ENCODE data around the gene METTL2B. TPM values are rescaled to one million over a fixed set of nuclear protein-coding genes. Genes with fewer than 3 reads are reported as not detected.
"Not testable (repeated sequence)": the region's sequence is repeated elsewhere in the genome, so short reads cannot be mapped to it uniquely, and the experiment has no call there.

METTL2B gene
- total RNA-seq, 2 donors from 2014 or later: 16.2 to 28.9 TPM

GRCh38 chr7:128529191-128529590, 52.6 kb downstream of the METTL2B start:
- DNase-seq (ENCODE audit: low spot score); H3K9me3 ChIP-seq; H3K27me3 ChIP-seq (replicated peaks; ENCODE audit: insufficient read depth); H3K27ac ChIP-seq; intact Hi-C loops (cut with DNase I); H3K4me3 ChIP-seq; H3K4me1 ChIP-seq (replicated peaks); H3K36me3 ChIP-seq: not testable (repeated sequence)
- WGBS: 93% methylated on average over 16 of the region's 16 CpGs

GRCh38 chr7:128530121-128530854, 53.7 kb downstream of the METTL2B start:
- 2% methylated on average over 39 of the region's 50 CpGs for WGBS
- intact Hi-C loops (cut with DNase I); H3K4me1 ChIP-seq (replicated peaks); H3K36me3 ChIP-seq; H3K27me3 ChIP-seq (replicated peaks; ENCODE audit: insufficient read depth); H3K9me3 ChIP-seq: not testable (repeated sequence)
- H3K27ac ChIP-seq: peak overlapping the region; percentile 99
- peak; percentile 9 for DNase-seq (ENCODE audit: low spot score)
- peak overlapping the region; percentile 81 to 89 for H3K4me3 ChIP-seq

GRCh38 chr7:128530855-128531104, 54.2 kb downstream of the METTL2B start:
- under 1% methylated on average over 32 of the region's 38 CpGs for WGBS
- no peak for DNase-seq (ENCODE audit: low spot score)
- Histone ChIP-seq H3K27ac (peak overlapping the region; percentile 99), H3K4me1 (replicated peaks) (no peaks in the 10 kb centered on the region), H3K36me3 (no peaks in the 10 kb centered on the region), H3K4me3 (peak overlapping the region; percentile 81 to 89), H3K27me3 (replicated peaks; ENCODE audit: insufficient read depth) (no peaks in the 10 kb centered on the region), H3K9me3 (no peaks in the 10 kb centered on the region)
- intact Hi-C loops (cut with DNase I): no loop called here
- no peak for TF ChIP-seq CTCF (IDR thresholded peaks at IDR 0.05)
- no peak for TF ChIP-seq POLR2AphosphoS5 (IDR thresholded peaks at IDR 0.05)
- no peak for TF ChIP-seq POLR2A (IDR thresholded peaks at IDR 0.05)

- peak overlapping the region; percentile 81 to 89 for H3K4me3 ChIP-seq
- H3K36me3 ChIP-seq; intact Hi-C loops (cut with DNase I); H3K27me3 ChIP-seq (replicated peaks; ENCODE audit: insufficient read depth); H3K4me1 ChIP-seq (replicated peaks); H3K9me3 ChIP-seq: not testable (repeated sequence)
- WGBS: under 1% methylated on average over 74 of the region's 92 CpGs
- DNase-seq (ENCODE audit: low spot score): peak; percentile 69
- H3K27ac ChIP-seq: peak overlapping the region; percentile 99
- peak in 2 of 4 experiments; percentile 3 to 6 for TF ChIP-seq CTCF (IDR thresholded peaks at IDR 0.05)
- peak; percentile 18 for TF ChIP-seq POLR2AphosphoS5 (IDR thresholded peaks at IDR 0.05)
- TF ChIP-seq POLR2A (IDR thresholded peaks at IDR 0.05): peak; percentile 48
These were observed 54.8 kb downstream of the METTL2B start for GRCh38 chr7:128531105-128531954.

- peak overlapping the region; percentile 81 to 89 for H3K4me3 ChIP-seq
- H3K36me3 ChIP-seq; H3K9me3 ChIP-seq; H3K27me3 ChIP-seq (replicated peaks; ENCODE audit: insufficient read depth); intact Hi-C loops (cut with DNase I); H3K4me1 ChIP-seq (replicated peaks): not testable (repeated sequence)
- peak overlapping the region; percentile 99 for H3K27ac ChIP-seq
- DNase-seq (ENCODE audit: low spot score): peak; percentile 13
- under 1% methylated on average over 24 of the region's 35 CpGs for WGBS
These were observed 55.5 kb downstream of the METTL2B start for GRCh38 chr7:128531955-128532478.

GRCh38 chr7:128532956-128533355, 56.4 kb downstream of the METTL2B start:
- H3K4me1 ChIP-seq (replicated peaks); DNase-seq (ENCODE audit: low spot score); intact Hi-C loops (cut with DNase I): not testable (repeated sequence)

More at GRCh38 chr7:128532956-128533355, 56.4 kb downstream of the METTL2B start:
- not testable (repeated sequence) for H3K36me3 ChIP-seq; H3K27me3 ChIP-seq (replicated peaks; ENCODE audit: insufficient read depth); H3K27ac ChIP-seq; H3K9me3 ChIP-seq
- H3K4me3 ChIP-seq: peak overlapping the region in 1 of 2 donors; percentile 10
- WGBS: 7% methylated on average over 1 of the region's 1 CpG

Measured in prostate gland (tissue), 2 donors.